ENCODE data around the gene DLD.

- TF ChIP-seq CTCF (IDR thresholded peaks at IDR 0.05) (no peak), POLR2A (IDR thresholded peaks at IDR 0.05) (no peak), POLR2AphosphoS5 (IDR thresholded peaks at IDR 0.05) (no peak)
These were observed 9.6 kb downstream of the DLD start for GRCh38 chr7:107900496-107901015.
